ENCODE measurements around the gene TSPOAP1. TPM values are rescaled to one million over a fixed set of nuclear protein-coding genes. Genes with fewer than 3 reads are reported as not detected.

TSPOAP1 gene
- total and polyA plus RNA-seq, 2 of the 13 experiments (the other 11 are each of a cell fraction or from before 2014, with no cell fraction given), result not detected

GRCh38 chr17:58369214-58370031, 40.8 kb upstream of the TSPOAP1 start (continued):
- no peak for TF ChIP-seq DZIP1 (CRISPR knock-in tag; IDR thresholded peaks at IDR 0.05)
- no peak for TF ChIP-seq ZNF7 (CRISPR knock-in tag; IDR thresholded peaks at IDR 0.05)
- TF ChIP-seq RBM39 (IDR thresholded peaks at IDR 0.05; ENCODE audit: low read depth, low read length, poor library complexity, severe bottlenecking), result no peak
- no peak for TF ChIP-seq ATAD3A (CRISPR knock-in tag; IDR thresholded peaks at IDR 0.05)
- 0 out of 2 replicates have a peak, but pooled peaks have one; percentile 29 for TF ChIP-seq ZNF12 (CRISPR knock-in tag; IDR thresholded peaks at IDR 0.05)
- TF ChIP-seq, protein P1, sequence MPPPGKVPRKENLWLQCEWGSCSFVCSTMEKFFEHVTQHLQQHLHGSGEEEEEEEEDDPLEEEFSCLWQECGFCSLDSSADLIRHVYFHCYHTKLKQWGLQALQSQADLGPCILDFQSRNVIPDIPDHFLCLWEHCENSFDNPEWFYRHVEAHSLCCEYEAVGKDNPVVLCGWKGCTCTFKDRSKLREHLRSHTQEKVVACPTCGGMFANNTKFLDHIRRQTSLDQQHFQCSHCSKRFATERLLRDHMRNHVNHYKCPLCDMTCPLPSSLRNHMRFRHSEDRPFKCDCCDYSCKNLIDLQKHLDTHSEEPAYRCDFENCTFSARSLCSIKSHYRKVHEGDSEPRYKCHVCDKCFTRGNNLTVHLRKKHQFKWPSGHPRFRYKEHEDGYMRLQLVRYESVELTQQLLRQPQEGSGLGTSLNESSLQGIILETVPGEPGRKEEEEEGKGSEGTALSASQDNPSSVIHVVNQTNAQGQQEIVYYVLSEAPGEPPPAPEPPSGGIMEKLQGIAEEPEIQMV (CRISPR knock-in tag; IDR thresholded peaks at IDR 0.05; ENCODE audit: low read depth), result 0 out of 2 replicates have a peak, but pooled peaks have one; percentile 54
- TF ChIP-seq GATA4 (IDR thresholded peaks at IDR 0.05; ENCODE audit: borderline replicate concordance, low read depth), result no peak
- 0 out of 2 replicates have a peak, but pooled peaks have one; percentile 65 for TF ChIP-seq ATF5 (CRISPR knock-in tag; IDR thresholded peaks at IDR 0.05; ENCODE audit: low read depth)
- TF ChIP-seq SIN3A (IDR thresholded peaks at IDR 0.05; ENCODE audit: borderline replicate concordance, low read depth, low read length), result no peak
- TF ChIP-seq HNF1A (IDR thresholded peaks at IDR 0.05; ENCODE audit: low read depth), result no peak; the same call in 1 of the 2 replicates
- TF ChIP-seq HNF1A (CRISPR knock-in tag; IDR thresholded peaks at IDR 0.05; ENCODE audit: borderline replicate concordance), result peak; percentile 87; the same call in 1 of the 2 replicates
- TF ChIP-seq FIP1L1 (IDR thresholded peaks at IDR 0.05; ENCODE audit: borderline replicate concordance, insufficient read depth, low read depth, low read length), result no peak
- TF ChIP-seq NFE2 (CRISPR knock-in tag; IDR thresholded peaks at IDR 0.05), result no peak
- peak; percentile 72; the same call in 2 of the 3 replicates for TF ChIP-seq MXI1 (IDR thresholded peaks at IDR 0.05; ENCODE audit: borderline replicate concordance, low read depth, low read length)
- TF ChIP-seq BRD4 (CRISPR knock-in tag; IDR thresholded peaks at IDR 0.05), result peak; percentile 66; the same call in 1 of the 2 replicates
- TF ChIP-seq ZNF180 (CRISPR knock-in tag; IDR thresholded peaks at IDR 0.05; ENCODE audit: borderline replicate concordance, low read depth), result no peak
- TF ChIP-seq ZNF275 (CRISPR knock-in tag; IDR thresholded peaks at IDR 0.05; ENCODE audit: borderline replicate concordance), result no peak
- peak; percentile 65; the same call in 1 of the 2 replicates for TF ChIP-seq RXRB (CRISPR knock-in tag; IDR thresholded peaks at IDR 0.05; ENCODE audit: borderline replicate concordance)

All from HepG2 (cell line).